A172 (cell line): ENCODE data around the gene USP15. TPM values are rescaled to one million over a fixed set of nuclear protein-coding genes. Genes with fewer than 3 reads are reported as not detected.

Experiments used
- DNase-seq: peaks from one replicate; pipeline ENCODE4 v3.0.0-alpha.2; 2015; ENCODE audit warnings: low spot score
- total RNA-seq: library from RNA; depleted of rRNA; stranded (reverse); fragments of >200 nt; shearing (Covaris generic); gene quantifications from 2 replicates; pipeline ENCODE4 v1.2.3, GENCODE V29; 2014

The USP15 gene
- total RNA-seq, 1 experiment from 2014 or later, result 43.3 TPM

DNA sequence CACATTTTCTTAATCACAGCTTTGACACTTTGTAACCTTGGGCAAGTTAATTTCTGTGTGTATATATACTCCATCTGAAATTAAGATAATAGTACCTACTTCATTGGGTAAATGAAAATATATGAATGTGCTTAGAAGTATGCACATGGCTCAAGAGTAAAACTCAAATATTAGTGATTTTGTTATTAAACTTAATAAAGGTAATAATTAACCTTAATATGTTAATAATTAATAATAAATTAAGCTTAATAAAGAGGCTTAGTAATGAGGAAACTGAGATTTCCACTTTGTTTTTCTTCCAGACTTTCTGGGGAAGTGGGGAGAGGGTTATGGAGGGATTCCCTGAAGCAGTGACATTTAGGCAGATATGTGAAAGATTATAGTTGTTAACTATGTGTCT, 19.8 kb downstream of the USP15 start:
- no peak for DNase-seq

DNA sequence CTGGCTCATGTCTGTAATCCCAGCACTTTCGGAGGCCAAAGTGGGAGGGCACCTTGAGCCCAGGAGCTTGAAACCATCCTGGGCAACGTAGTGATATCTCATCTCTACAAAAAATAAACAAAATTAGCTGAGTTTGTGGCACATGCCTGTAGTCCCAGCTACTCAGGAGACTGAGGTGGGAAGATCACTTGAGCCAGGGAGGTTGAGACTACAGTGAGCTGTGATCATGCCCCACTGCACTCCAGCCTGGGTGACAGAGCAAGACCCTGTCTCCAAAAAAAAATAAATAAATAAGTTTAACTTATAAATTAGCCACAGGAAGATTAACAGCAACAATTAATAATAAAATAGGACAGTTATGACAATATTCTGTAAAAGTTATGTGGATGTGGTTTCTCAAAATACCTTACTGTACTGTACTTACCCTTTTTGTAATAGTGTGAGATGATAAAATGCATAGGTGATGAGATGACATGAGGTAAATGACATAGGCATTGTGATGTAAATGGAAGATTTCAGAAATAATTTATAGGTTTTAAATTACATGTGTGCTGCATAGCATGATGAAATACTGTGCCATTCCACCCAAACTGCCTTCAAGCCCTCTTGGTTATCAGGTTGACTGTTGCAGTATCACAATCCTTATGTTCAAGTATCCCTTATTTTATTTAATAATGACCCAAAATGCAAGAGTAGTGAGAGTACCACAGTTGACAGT, 22.0 kb downstream of the USP15 start:
- DNase-seq, result no peak

DNA sequence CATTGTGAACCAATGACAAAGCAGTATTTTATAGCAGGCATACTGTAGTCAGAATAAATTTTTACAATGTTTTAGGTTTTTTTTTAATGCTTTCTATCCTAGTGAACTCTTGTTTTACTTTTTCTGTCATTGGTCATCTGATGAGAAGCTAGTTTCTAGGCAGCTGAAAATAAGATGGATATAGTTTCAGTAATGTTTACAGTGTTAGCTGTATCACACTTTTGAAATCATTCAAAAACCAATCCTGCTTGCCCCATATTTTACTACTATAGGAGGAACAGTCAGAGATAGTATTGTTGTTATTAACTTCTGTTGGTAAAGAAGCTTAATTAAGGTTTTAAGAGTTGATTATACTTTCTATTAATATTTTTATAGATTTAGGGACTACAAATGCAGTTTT, 24.5 kb downstream of the USP15 start:
- DNase-seq, result no peak

DNA sequence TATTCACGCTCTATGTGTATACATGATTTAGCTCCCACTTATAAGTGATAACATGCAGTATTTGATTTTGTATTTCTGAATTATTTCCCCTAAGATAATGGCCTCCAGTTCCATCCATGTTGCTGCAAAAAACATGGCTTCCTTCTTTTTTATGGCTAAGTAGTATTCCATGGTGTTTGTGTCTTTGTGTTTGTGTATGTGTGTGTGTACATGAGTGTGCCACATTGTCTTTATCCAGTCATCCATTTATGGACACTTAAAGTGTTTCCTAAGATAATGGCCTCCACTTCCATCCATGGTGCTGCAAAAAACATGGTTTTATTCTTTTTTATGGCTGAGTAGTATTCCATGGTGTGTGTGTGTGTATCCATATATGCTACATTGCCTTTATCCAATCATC, 25.1 kb downstream of the USP15 start:
- DNase-seq, result no peak

DNA sequence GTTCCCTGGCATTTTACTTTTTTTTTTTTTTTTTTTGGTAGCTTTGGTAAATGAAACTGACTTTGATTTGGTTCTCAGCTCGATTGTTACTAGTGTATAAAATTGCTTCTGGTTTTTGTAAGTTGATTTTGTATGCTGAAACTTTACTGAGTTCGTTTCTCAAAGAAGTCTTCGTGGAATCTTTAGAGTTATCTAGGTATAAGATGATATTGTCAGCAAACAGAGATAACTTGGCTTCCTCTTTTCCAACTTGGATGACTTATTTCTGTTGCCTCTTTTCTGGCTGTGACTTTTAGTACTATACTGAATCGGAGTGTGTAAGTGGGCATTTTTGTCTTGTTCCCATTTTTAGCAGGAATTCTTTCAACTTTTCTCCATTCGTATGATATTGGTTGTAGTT, 28.1 kb downstream of the USP15 start:
- no peak for DNase-seq

DNA sequence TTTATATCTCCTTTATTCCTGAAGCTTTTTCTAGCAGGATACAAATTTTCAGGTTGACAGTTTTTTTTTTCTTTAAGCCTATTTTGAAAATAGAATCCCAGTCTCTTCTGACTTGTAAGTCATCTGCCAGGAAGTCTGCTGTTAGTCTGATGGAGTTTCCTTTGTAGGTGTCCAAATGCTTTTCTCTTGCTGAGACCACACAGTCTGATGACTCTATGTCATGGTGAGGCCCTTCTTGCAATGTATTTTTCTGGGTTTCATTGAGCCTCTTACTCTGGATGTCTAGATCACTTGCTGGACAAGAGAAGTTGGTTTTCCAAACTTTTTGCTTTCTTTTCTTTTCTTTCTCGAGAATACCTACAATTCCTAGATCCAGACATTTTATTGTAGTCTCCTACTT, 30.6 kb downstream of the USP15 start:
- no peak for DNase-seq

DNA sequence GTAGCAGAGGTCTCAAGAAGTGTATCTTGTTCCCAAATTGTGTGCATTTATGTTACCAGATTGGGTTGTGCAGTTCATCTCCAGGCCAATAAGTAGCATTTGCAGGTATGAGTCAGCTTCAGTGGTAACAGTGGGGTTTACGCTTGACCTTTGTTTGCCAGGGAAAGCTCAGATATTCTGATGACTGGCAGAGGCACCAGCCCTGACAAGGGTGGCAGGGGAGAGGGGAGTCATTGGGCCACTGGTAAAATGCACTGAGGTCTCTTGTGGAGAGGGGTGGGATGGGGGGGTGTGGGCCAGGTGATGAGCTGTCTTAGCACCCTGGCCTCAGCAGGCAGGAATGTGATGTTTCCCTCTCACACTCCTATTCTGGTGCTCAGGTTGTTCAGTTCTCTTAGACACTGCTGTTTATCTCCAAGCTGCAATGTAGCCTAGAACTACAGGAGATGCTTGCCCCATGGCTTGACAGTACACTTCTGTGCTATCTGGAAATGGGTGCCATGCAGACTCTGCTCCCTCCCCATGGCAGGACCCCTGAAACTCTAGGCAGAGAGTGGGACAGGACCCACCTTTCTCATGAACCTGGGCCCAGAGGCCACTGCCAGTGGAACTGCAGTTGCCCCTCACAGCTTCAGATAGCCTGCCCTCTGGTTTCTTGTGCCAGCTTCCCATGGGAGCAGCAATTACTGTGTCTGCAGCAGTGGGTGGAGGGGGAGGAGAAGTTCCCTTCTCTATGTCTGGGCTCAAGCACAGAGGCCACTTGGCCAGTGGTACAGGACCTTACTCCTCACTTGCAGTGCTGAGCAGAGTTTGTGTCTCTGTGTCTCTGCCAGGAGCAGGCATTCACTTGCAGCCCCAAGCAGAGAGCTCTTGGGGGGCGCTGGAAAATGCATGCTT, 31.9 kb downstream of the USP15 start:
- DNase-seq, result peak; percentile 8

DNA sequence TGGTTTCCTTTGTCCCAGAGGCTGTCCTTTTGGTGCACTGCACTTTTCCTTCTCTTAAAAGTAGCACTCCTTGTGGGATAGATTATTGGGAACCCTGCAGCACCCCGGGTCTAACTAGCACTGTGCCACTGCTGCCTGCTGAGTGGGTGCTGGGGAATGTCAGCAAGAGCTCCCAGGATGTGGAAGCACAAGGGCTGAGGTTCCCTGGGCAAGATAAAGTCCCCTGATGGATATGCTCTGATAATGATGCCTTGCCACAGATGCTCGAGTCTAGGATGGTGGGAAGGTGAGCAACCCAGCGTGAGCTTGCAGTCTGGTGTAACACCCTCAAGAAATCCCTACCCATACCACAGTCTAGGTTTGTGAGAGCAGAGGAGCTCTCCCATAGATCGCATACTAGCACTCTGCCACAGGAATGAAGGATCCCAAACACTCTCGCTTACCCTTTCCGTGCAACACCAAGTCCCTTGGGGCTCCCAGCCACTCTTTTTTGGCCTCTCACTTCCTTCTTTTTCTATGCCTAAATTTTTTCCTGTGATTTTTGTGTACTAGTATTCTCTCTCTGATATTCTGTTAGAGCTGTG, 32.6 kb downstream of the USP15 start:
- no peak for DNase-seq

DNA sequence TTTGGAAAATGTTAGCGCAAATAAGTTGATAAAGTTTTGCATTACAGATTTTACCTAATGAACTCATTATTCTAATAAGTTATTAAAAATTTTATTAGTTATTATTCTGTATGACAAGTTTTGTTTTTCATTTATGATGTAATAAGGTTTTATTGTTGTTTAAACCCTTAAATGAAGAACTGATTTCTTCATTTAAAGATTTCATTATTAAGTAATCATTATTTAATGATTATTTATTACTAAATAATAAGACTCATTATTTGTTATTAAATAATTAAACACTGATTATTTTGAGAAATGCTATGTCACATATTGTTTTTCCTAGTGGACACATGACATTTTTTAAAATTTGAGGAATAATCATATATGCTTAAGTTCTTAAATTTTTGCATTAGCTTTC, 34.2 kb downstream of the USP15 start:
- no peak for DNase-seq

DNA sequence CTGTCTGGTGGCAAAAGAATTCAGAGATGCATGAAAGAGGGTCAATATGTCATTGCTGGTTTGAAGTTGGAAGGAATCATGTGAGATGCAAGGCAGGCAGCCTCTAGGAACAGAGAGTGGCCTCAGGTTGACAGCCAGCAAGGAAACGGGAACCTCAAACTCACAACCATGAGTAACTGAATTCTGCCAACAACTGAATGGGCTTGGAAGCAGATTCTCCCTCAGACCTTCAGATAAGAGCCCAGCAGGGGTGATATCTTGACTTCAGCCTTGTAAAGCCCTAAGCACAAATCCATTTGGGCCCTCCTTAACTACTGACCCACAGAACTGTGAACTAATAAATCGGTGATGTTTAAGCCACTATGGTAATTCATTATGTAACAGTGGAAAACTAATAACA, 35.8 kb downstream of the USP15 start:
- no peak for DNase-seq

DNA sequence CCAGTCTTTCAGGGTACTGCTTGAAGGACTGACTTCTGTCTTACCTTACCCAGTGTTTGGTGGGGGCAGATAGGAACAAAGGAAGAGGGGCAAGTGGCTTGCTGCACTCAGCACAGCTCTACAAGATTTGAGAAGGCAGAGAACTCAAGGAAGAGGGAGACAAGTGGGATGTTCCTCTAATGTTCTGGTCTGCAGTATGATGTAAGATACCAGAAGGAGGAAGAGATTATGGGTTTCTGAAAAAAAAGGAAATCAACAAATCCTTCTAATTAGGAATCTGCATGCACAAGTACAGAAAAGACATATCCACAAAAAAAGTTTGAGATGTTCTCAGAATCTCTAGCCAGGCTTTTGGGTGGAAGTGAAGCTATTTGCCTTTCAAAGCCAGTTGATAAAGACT, 37.1 kb downstream of the USP15 start:
- no peak for DNase-seq

DNA sequence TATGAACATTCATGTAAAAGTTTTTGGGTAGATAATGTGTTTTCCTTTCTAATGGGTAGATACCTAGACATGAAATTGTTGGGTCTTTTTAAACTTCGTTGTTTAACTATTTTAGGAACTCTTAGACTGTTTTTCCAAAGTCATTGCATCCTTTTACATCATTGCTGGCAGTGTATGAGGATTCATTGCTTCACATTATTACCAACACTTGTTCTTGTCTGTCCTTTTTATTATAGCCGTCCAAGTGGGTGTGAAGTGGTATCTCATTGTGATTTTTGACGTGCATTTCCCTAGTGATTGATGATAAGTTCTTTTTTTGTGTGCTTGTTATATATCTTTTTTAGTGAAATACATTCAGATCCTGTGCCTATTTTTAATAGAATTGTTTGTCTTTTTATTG, 39.4 kb downstream of the USP15 start:
- DNase-seq, result no peak

DNA sequence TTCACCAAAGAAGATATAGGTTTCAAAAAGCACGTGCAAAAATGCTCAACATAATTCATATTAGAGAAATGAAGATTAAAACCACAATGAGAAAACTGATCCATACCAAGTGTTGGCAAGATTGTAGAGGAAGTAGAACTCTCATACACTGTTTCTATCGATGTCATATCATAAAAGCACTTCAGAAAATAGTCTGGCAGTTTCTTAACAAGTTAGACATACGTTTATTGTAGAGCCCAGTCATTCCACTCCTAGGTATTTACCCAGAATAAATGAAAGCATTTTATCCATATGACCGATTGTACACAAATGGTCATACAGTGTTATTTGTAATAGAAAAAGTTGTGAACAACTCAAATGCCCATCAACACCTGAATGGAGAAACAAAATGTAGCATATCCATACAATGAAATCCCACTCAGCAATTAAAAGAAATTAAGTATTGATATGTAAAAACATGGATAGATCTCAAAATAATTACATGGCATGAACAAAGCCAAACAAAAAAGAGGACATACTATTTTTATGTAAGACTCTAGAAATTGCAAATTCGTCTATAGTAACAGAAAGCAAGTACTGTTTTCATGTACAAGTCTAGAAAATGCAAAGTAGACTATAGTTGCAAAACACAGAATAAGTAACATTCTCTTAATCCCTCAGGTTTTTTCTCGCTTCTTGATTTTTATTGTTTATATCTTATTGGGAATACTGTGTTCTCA, 41.0 kb downstream of the USP15 start:
- no peak for DNase-seq

DNA sequence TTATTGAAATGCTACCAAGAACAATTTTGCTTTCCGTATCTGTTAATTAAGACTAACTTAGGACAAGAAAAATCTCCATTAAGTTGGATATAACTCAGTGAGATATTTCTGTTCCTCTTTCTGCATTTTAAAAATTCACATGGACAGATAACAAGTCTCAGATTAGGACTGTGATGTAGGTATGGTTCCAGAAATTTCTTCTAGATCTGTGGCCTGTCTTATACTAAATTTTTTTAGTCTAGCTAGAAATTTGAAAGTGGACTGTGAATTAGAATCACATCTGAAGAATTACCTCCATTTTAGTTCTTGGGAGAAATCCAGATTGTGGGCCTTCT, 41.6 kb downstream of the USP15 start:
- DNase-seq, result no peak

DNA sequence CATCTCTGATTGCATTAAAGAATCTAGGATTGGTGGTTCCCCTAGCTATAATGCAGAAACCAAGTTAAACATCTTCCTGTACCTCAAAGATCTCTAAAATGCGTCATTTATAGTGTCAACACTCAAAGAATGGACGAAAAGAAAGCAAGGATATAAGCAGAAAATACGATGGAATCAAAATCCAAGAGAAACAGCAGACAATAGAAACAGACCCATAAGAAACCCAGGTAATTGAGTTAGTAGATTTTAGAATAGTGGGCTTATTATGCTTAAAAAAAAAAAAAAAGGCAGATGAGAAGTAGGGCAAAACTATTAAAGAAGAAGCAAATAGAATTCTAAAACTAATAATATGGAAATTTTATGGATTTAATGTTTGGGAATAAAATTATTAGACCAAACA, 44.4 kb downstream of the USP15 start:
- DNase-seq, result no peak

DNA sequence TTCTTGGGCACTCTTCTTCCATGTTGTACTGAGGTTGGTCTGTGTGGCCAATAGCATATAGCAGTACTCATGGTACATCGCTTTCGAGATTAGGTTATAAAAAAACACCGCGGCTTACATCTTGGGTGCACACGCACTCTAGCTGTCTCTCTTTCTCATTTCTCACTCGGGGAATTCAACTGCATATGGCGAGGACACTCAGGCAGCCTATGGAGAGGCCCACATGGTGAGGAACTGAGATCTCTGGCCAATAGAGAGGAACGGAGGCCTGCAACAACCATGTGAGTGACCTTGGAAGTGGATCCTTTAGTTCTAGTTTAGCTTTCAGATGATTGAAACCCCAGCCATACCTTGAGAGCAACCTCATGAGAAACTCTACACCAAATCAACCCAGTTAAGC, 45.6 kb downstream of the USP15 start:
- DNase-seq, result no peak

DNA sequence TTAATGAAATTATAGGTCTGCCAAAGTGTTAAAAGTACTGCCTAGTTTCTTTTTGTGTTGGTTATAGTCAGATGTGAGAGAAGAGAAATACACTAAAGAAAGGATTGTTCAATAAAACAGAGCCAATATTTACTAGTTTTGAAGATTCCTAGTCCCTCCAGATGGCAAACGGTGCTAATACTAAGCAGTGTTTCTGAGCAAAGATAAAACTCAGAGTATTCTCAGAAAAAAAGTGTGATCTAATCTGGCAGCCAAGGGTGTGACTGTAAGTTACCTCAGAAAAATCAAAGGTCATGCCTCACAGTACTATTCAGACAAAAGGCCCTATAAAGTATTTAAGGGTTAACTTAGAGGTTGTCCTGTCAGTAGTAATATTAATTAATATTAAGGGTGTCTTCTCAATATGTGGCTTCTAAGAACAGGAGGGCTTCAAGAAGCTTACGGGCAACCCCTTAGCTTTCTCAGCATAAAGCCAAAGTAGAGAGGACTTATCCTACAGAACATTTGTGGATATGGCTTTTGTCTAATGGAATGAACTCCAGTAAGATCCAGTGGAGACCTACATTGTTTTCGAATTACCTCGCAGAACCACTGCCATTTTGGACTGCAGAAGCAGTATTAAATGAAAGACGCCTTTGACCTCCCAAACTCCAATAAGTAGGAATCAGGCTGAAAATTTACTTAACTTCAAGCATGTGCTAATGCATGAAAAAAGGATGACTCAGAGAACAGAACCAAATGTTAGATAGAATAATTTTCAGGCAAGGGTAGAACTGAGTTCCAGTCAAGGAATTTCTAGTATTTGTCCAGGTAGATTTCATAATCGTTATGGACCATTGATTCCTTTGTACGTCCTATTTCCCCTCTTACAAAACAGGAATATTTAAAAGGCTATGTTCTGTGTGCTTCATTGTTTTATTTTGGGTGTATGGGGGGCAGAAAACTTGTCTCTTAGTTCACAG, 46.6 kb downstream of the USP15 start:
- no peak for DNase-seq

DNA sequence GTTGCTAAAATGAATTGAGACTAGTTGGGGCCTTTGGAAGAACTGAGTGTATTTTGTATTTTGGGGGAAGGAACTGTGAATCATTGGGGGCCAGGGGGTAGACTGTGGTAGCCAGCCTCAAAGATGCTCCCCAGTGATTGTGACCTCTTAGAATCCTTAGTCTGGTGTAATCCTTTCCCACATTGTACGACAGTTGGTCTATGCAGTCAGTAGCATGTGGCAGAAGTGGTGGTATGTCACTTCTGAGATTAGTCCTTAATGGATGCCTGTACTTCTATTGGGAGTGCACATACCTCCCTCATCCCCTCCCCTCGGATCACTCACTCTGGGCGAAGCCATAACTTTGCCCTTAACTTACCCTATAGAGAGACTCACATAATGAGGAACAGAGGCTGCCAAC, 48.0 kb downstream of the USP15 start:
- DNase-seq, result no peak

DNA sequence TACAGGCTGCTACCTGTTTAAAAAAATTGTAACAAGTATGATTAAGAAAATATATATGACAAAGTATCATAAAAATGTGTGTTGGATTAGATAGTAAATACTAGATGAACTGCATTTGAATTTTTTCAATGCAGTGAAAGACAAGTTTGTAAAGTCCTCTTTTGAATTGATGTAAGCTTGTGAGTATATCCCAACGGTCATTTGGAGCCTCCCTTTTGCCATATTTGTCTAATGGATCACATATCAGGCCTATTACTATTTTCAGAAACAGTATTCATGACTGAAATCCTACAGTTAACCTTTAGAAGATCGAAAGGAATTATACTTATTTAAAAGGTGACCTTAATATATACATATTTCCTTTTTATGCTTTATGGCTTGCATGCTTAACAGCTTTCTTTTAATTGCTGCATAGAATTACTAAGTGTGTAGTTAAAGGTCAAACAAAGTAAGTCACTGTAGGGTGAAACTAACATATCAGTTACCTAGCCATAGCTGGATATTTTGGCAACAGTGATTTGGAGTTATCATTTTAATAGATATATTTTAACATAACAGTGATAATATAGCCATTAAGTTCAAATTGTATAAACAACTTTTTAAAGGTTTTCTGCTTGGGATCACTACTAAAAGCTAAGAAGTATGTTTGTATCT, 53.6 kb downstream of the USP15 start:
- DNase-seq, result no peak

DNA sequence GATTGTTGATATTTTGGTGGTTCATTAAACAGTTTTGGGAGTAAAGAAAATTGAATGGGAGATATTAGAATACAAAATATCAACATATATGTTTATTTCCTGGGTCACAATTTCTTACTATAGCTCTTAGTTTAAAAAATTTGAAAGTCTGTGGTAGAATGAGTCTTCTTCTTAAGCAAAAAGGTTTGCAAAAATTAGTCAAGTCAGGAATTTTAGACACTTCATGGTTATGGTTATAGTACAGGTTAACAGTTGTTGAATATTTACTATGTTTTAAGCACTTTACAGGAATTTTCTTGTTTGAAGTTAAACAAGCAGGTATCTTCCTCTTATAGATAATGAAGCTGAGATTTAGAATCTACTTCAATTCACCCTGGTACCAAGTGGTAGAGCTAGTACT, 56.8 kb downstream of the USP15 start:
- no peak for DNase-seq

DNA sequence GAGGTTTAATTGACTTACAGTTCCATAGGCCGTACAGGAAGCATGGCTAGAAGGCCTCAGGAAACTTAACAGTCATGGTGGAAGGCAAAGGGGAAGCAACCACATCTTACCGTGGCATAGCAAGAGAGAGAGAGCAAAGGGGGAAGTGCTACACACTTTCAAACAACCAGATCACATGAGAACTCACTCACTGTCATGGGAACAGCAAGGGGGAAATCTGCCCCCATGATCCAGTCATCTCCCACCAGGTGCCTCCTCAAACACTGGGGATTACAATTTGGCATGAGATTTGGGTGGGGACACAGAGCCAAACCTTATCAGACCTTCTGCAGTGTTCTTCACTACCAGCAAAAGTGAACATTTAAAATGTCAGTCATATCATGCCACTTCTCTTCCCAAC, 58.9 kb downstream of the USP15 start:
- no peak for DNase-seq
